ENCODE measurements around the gene PIGT. TPM values are rescaled to one million over a fixed set of nuclear protein-coding genes. Genes with fewer than 3 reads are reported as not detected.

PIGT gene
- total and polyA plus RNA-seq, 2 of the 4 experiments (the other 2 are of a cell fraction) = 31.2 to 145 TPM

DNA sequence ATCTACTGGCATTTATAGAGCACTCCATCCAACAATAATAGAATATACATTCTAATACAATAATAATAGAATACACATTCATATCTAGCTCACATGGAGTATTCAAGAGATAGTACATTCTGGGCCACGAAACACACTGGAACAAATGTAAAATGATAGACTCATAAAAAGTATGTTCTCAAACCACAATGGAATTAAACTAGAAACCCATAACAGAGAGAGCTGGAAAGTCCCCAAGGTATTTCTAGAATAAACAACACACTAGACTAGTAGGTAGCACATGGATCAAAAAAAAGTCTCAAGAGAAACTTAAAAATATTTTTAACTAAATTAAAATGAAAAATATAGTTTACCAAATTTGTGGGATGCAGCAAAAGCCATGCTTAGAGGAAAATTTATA, 28.7 kb upstream of the PIGT start:
- no peak overlapping the region for H3K56ac ChIP-seq (ENCODE audit: extremely low read depth, insufficient read depth, low read length)
- no peak overlapping the region for H4K8ac ChIP-seq (ENCODE audit: low read depth in 2 of 2, low read length in 2 of 2)
- TF ChIP-seq FOS (IDR thresholded peaks at IDR 0.05; ENCODE audit: low read depth, low read length) = no peak
- TF ChIP-seq CEBPB (IDR thresholded peaks at IDR 0.05; ENCODE audit: low read depth, low read length) = no peak
- TF ChIP-seq, protein P1, sequence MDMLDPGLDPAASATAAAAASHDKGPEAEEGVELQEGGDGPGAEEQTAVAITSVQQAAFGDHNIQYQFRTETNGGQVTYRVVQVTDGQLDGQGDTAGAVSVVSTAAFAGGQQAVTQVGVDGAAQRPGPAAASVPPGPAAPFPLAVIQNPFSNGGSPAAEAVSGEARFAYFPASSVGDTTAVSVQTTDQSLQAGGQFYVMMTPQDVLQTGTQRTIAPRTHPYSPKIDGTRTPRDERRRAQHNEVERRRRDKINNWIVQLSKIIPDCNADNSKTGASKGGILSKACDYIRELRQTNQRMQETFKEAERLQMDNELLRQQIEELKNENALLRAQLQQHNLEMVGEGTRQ (IDR thresholded peaks at IDR 0.05; ENCODE audit: low read depth, low read length) = no peak
- TF ChIP-seq RAD21 (IDR thresholded peaks at IDR 0.05; ENCODE audit: low read length) = no peak
- TF ChIP-seq, protein P2, sequence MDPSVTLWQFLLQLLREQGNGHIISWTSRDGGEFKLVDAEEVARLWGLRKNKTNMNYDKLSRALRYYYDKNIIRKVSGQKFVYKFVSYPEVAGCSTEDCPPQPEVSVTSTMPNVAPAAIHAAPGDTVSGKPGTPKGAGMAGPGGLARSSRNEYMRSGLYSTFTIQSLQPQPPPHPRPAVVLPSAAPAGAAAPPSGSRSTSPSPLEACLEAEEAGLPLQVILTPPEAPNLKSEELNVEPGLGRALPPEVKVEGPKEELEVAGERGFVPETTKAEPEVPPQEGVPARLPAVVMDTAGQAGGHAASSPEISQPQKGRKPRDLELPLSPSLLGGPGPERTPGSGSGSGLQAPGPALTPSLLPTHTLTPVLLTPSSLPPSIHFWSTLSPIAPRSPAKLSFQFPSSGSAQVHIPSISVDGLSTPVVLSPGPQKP (IDR thresholded peaks at IDR 0.05; ENCODE audit: borderline replicate concordance, low read depth, low read length) = no peak
- TF ChIP-seq MAZ (IDR thresholded peaks at IDR 0.05; ENCODE audit: borderline replicate concordance, low read depth, low read length) = no peak
- TF ChIP-seq, protein P3, sequence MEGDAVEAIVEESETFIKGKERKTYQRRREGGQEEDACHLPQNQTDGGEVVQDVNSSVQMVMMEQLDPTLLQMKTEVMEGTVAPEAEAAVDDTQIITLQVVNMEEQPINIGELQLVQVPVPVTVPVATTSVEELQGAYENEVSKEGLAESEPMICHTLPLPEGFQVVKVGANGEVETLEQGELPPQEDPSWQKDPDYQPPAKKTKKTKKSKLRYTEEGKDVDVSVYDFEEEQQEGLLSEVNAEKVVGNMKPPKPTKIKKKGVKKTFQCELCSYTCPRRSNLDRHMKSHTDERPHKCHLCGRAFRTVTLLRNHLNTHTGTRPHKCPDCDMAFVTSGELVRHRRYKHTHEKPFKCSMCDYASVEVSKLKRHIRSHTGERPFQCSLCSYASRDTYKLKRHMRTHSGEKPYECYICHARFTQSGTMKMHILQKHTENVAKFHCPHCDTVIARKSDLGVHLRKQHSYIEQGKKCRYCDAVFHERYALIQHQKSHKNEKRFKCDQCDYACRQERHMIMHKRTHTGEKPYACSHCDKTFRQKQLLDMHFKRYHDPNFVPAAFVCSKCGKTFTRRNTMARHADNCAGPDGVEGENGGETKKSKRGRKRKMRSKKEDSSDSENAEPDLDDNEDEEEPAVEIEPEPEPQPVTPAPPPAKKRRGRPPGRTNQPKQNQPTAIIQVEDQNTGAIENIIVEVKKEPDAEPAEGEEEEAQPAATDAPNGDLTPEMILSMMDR (conservative IDR thresholded peaks at IDR 0.05; ENCODE audit: low read depth, low read length) = no peak
- no peak for TF ChIP-seq POLR2A (IDR thresholded peaks at IDR 0.05; ENCODE audit: low read depth, low read length)
- no peak for TF ChIP-seq MXI1 (IDR thresholded peaks at IDR 0.05; ENCODE audit: borderline replicate concordance, low read depth, low read length)
- no peak for TF ChIP-seq MAFK (IDR thresholded peaks at IDR 0.05; ENCODE audit: low read depth, low read length)
- no peak for TF ChIP-seq RFX5 (IDR thresholded peaks at IDR 0.05; ENCODE audit: low read depth, low read length)
- ChIA-PET CTCF (interaction anchor here (1.3 kb wide), 1 partner anchor 13 kb away, joined by 3 read pairs; no protein-coding TSS in a partner anchor), POLR2A (ENCODE audit: unreplicated experiment) (no interaction called here)
- no peak overlapping the region for H3K14ac ChIP-seq (replicated peaks; ENCODE audit: low read depth, low read length)
- DNase-seq = no peak
- no peak overlapping the region for H3K23ac ChIP-seq (ENCODE audit: low read depth, low read length)
- ATAC-seq (ENCODE audit: low read depth) = no peak
- WGBS, 2 experiments (ENCODE audit: extremely low coverage in 2 of 2, insufficient read length in 1 of 2) = no CpG with 5 or more reads among the region's 1 CpG
- H2AK5ac ChIP-seq (ENCODE audit: low read depth, low read length) = no peak overlapping the region
- in situ Hi-C loops (cut with MboI; ENCODE audit: low sequenced_read_pairs) = no loop called here
- no peak overlapping the region for H2BK20ac ChIP-seq (ENCODE audit: low read depth, low read length)
- no peak overlapping the region for H2AFZ ChIP-seq (replicated peaks; ENCODE audit: low read length, poor library complexity)
- no peak overlapping the region for H3K27ac ChIP-seq (ENCODE audit: insufficient read depth, low read length)
- no peak overlapping the region for H2AK9ac ChIP-seq (replicated peaks; ENCODE audit: low read depth, low read length, poor library complexity)
- no peak overlapping the region for H2BK5ac ChIP-seq (ENCODE audit: low read depth, low read length, poor library complexity, severe bottlenecking)
- dilution Hi-C loops (cut with HindIII; ENCODE audit: low sequenced_read_pairs, unreplicated experiment) = no loop called here
- no peaks in the 10 kb centered on the region for H3K36me3 ChIP-seq (ENCODE audit: control insufficient read depth, insufficient read depth, low read length)
- no peak overlapping the region for H3K4ac ChIP-seq (ENCODE audit: low read depth, low read length)
- H3K27me3 ChIP-seq (ENCODE audit: control insufficient read depth, insufficient read depth, low read length) = no peaks in the 10 kb centered on the region
- H3K9me1 ChIP-seq (ENCODE audit: insufficient read depth, low read length) = no peaks in the 10 kb centered on the region
- H3K18ac ChIP-seq (ENCODE audit: low read depth, low read length) = no peak overlapping the region
- intact Hi-C loops (cut with micrococcal nuclease) = no loop called here
- H3K9me3 ChIP-seq (ENCODE audit: control insufficient read depth, insufficient read depth, low read length) = no peaks in the 10 kb centered on the region
- no TSS peak for BruUV-seq (replicated peaks)
- H4K20me1 ChIP-seq (ENCODE audit: insufficient read depth, low read length) = no peaks in the 10 kb centered on the region
- no peak overlapping the region for H3K4me2 ChIP-seq (ENCODE audit: low read depth, low read length)
- H3K79me1 ChIP-seq (ENCODE audit: low read depth in 1 of 2, low read length in 2 of 2) = no peaks in the 10 kb centered on the region
- no peak overlapping the region for H2BK120ac ChIP-seq (ENCODE audit: low read depth, low read length)
- H3K4me1 ChIP-seq (ENCODE audit: control insufficient read depth, insufficient read depth, low read length) = no peaks in the 10 kb centered on the region
- no peak overlapping the region for H4K91ac ChIP-seq (ENCODE audit: insufficient read depth, low read depth, low read length)
- H4K5ac ChIP-seq (ENCODE audit: low read depth, low read length) = no peak overlapping the region
- H3K9ac ChIP-seq (ENCODE audit: low read depth, low read length) = no peak overlapping the region
- H2BK15ac ChIP-seq (ENCODE audit: low read depth, low read length) = no peak overlapping the region
- no peak overlapping the region for H3K4me3 ChIP-seq (ENCODE audit: insufficient read depth, low read depth, low read length)

Data from IMR-90 (cell line).